Measurements from ENCODE around the gene CARS2.
"Not testable (repeated sequence)": the region's sequence is repeated elsewhere in the genome, so short reads cannot be mapped to it uniquely, and the experiment has no call there.

Gene CARS2

DNA sequence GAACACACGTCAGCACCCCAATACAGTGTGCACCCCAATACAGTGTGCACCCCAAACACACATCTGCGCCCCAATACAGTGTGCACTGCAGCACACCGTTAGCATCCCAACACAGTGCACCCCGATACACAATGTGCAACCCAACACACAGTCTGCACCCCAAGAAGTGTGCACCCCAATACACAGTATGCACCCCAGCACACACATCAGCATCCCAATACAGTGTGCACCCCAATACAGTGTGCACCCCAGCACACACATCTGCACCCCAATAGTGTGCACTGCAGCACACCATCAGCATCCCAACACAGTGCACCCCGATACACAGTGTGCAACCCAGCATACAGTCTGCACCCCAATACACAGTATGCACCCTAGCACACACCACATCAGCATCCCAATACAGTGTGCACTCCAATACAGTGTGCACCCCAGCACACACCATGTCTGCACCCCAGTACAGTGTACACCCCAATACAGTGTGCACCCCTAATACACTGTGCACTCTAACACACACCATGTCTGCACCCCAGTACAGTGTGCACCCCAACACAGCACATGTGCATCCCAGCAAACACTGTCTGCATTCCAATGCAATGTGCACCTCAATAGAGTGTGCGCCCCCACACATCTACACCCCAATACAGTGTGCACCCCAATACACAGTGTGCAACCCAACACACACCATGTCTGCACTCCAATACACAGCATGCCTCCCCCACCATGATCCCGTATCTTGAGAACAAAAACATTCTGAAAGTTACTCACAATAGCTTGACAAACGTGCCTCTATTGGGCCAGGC, 855 bp upstream of the CARS2 start:
- no peak for DNase-seq (ENCODE audit: low read depth)

DNA sequence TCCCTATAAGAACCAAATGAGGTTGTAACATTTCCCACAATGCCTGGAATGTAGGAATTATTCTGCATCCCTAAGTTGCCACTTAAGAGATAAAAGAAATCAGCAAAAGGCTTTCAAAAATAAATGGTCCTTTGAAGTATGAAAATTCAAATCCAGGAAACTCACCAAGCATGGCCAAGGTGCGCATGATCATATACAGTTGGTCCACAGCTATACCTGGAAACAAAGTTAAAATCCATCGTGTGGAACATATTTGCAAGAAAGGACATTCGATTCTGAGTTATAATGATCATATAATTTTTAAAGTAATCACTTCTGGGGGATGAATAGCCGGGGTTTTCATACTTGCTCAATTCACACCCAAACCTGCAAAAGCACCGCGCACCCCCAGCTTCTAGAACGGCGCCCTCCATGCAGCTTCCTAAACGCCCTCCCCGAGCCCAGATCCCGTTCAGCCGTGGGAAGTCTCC, 525 bp downstream of the CARS2 start:
- DNase-seq (ENCODE audit: low read depth) = no peak

DNA sequence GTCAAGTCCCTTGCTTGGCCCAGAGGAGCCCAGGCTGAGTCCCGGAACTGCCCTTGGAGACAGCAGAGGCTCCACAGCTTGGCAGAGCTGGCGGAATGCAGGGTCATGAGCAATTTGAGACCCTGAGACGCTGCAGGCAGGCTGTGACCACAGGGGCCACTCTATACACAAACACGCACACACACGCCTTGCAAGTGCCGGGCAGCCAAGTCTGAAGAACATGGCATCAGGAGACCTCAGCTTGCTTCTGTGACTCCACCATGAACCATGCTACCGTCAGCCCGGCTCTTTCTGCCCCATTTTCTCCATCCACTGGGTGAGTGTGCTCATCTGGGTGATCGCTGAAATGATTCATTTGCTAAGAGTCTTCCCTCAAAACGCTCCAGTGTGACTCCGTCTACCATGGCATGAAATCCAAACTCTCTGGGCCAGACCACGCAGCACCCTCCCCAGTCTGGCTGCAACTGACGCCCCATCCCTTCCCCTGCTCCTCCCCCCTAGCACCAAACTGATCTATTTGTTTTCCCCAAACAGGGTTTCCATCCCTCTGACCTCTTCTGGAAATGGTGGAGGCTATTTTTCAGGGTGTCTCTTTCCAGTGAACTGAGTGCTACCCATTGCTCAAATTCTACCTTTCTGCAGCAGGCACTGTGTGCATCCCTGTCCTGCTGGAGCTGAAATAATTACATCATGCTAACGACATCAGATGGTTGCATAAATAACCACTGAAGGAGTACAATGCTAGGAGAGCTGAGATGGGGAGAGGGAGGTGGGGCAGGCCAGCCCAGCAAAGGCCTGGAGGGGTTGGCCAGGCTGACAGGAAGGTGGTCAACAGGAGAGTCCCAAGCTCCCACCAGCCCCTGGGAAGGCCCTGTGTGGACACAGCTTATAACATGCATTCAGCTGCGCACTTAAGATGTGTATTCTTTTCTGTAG, 3.1 kb downstream of the CARS2 start:
- no peak for DNase-seq (ENCODE audit: low read depth)

DNA sequence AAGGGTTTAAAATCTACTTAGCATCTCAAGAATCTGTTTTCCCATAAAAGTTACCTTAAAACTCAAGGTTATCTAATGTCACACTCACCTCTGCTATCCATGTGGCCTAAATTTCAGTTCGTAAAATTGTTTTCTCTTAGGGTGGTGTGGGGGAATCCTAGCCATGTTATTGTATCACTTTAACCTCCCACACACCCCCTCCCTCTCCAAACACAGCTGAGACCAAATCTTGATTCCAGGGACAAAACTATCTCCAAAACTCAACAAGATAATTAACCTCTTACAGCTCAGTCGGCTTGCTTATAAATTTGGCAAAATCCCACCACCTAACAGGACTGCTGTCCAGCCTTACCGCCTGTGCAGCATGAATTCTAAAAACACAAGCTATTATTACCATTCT, 3.8 kb downstream of the CARS2 start:
- DNase-seq (ENCODE audit: low read depth) = no peak

DNA sequence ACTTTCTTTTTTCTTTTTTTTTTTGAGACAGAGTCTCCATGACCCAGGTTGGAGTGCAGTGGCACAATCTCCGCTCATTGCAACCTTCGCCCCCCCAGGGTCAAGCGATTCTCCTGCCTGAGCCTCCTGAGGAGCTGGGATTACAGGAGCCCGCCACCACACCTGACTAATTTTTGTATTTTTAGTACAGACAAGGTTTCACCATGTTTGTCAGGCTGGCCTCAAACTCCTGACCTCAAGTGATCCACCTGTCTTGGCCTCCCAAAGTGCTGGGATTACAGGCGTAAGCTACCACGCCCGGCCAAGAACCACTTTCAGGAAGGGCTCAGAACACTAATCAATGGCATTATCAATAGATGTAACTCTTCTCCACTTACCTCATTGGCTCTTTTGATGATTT, 4.9 kb downstream of the CARS2 start:
- DNase-seq (ENCODE audit: low read depth) = not testable (repeated sequence)

DNA sequence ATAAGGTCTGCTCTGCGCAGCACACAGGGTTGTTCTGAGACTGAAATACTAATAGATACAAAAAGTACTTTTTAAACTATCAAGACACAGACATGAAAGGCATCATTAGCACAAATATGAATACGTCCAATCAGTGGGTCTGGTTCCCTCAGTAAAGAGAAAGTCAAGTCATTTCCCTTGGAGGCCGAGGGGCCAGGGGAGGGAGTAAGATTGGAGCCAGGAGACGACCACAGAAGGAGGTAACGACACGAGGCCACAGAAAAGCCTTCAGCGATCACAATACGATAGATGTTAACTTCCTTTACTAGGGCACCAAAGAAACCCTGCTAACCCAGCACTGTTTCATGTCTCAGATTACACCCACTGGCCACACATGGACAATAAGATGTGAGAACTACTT, 5.3 kb downstream of the CARS2 start:
- DNase-seq (ENCODE audit: low read depth) = no peak

DNA sequence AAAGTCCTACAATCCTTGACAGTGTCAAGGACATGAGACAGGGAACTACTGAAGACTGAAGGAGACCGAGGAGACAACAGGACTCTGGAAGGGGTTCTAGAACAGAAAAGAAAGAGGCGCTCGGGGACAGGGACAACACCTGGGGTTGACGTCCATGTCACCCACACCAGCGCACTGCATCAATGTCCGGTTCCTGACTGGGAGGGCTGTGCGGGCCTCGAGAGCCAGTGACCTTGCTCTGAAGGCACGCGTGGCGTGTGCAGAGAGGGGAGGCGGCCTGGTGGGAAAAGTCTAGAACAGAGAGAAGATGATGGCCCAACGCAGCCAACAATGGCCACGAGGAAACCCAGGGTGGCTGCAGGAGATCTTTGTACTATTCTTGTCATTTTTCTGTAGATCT, 5.7 kb downstream of the CARS2 start:
- no peak for DNase-seq (ENCODE audit: low read depth)

DNA sequence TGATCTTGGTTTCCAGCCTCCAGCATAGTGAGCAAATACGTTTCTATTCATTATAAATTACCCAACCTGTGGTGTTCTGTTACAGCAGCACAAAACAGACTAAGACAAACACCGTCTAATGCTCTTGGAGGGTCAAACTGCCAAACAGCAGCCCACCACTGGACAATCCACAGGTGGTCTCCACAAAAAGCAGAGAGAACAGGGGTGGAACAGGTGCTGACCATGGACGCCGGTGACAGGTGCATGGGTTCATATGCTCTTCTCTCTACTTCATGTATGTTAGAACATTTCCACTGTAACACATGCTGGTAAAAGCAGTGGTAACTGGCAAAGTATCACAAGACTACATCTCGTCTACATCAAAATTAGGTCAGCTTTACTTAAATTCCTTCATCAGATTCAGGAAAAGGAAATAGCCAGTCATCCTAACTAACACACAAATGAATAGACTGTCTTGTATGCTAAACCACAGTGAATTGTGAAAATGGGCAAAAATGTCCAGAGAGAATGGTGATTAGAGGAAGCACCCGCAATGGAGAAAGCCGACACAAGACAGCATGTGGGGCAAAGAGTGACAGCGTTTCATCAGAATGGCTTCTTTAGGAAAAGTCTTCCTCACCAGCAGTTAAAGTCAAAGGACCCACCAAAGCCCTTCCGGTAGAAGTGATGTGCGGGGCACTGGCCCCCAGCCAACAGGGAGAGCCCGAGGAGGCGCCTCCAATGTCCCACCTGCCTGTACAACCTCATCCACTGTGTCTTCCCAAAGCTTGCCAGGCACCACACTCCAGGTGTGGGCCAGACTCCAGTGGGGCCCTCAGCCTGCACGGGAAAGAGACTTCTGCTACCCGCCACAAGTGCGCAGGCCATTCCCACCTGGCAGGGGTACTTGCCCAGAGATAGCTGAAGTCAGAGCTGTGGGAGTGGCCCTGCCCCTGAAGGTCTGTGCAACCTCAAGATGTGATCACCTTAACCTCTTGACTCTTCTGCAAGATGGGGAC, 6.5 kb downstream of the CARS2 start:
- DNase-seq (ENCODE audit: low read depth) = no peak

DNA sequence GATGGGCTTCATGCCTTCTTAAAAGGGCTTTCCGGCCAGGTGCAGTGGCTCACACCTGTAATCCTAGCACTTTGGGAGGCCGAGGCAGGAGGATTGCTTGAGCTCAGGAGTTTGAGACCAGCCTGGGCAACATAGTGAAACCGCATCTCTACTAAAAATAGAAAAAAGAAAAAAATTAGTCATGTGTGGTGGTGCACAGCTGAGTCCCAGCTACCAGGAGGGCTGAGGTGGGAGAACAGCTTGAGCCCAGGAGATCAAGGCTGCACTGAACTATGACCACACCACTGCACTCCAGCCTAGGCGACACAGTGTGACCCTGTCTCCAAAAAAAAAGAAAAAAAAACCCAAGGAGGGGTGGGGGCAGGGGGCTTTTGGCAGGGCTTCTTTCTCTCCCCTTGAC, 7.2 kb downstream of the CARS2 start:
- DNase-seq (ENCODE audit: low read depth) = no peak

DNA sequence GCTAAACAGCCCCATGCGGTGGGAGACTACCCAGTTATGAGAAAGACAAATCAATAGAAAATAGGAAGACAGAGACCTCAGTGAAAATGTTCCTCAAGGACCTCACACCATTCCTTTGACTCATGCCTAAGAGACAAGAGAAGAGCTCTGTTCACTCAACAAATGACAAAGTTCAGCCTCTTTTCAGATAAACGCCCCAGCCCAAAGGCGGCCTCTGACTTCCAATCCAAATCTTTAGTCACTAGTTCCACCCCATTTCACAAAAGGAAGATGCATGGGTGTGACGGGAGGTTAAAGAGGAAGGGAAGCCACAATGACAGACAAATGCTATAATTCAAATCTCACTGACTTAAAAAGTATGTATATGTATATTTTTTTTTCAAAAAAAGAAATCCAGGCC, 8.1 kb downstream of the CARS2 start:
- no peak for DNase-seq (ENCODE audit: low read depth)

DNA sequence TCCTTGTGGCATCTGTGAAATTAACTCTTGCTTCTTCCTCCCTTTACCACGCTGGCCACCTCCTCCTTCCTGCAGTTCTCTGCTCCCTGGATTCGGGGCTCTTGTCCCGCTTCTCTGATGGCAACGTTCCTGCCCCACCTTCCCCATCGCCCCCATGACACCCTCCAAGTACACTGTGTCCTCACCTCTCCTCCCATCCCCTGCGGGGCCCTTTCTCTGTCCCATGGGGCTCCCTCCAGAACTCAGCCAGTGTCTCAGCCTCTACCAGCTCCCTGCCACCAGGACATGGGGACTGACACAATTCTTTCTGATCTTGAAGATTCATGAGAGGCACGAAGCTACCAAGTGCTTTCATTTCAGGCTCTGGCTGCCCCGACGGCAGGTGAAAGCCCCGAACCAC, 9.1 kb downstream of the CARS2 start:
- no peak for DNase-seq (ENCODE audit: low read depth)

DNA sequence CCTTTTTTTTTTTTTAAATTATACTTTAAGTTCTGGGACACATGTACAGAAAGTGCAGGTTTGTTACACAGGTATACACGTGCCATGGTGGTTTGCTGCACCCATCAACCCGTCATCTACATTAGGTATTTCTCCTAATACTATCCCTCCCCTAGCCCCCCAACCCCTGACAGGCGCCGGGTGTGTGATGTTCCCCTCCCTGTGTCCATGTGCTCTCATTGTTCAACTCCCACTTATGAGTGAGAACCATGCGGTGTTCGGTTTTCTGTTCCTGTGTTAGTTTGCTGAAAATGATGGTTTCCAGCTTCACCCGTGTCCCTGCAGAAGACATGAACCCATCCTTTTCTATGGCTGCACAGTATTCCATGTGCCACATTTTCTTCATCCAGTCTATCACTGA, 10.1 kb downstream of the CARS2 start:
- DNase-seq (ENCODE audit: low read depth) = not testable (repeated sequence)

DNA sequence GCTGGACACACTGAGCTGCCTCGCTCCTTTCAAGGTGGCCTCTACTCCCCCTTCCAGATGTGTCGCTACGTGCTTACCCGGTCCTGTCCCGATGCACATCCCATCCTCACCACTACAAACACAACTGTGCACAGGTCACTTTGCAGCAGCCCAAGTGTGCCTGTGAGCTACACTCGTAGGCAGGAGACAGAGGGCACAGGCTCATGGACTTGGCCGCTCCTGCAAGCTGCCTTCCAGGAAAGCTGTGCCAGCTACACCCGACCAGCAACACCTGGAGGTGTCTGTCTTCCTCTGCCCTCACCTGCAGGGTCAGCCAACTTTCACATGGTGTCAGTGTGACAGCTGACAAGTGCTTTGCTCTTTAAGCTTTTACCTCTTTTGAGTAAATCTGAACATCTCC, 15.4 kb downstream of the CARS2 start:
- no peak for DNase-seq (ENCODE audit: low read depth)

DNA sequence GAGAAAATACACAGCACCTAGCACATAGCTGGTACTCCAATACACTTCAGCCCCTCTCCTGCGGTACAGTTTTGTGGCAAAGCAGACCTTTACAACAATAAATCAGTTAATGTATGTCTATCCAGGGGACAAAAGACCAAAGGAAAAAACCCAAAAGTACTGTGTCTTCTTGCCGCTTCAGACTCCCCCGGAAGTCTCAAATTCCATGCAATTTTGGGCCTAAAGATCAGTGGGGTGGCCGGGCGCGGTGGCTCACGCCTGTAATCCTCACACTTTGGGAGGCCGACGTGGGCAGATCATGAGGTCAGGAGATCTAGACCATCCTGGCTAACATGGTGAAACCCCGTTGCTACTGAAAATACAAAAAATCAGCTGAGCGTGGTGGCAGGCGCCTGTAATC, 16.2 kb downstream of the CARS2 start:
- DNase-seq (ENCODE audit: low read depth) = no peak

DNA sequence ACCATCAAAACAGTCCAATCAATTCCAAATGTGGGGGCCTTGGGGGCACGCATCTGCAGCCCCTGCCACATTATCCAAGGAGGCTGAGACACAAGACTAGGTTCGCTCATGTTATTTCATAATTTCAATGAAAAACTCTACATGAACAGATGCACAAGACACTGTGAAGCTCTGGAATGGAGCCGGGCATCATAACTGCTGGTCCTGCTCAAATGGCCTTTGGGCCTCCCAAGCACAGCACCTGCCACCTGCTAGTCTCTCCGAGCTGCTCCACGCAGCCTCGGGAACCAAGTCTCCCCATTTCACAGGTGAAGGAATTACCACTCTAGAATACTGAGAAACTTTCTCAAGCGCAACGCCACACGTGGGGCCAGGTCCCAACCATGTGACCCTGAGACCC, 16.9 kb downstream of the CARS2 start:
- no peak for DNase-seq (ENCODE audit: low read depth)

DNA sequence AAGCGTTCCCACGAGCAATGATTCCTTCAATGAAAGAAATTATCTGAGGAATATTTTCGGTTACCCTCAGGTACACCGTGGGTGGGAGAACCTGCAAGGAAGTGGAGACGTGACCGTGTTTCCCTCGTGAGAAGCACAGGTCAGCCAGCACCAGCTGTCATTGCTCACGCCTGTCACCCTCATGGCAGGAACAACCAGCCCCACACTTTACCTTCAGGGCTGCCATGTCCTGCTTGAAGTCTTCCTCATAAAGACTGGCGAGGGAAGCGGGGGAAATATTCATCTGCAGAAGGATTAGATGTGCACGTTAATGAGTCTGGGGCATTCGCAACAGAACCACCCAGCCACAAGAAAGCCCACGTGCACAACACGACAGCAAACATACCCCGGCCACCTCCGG, 18.2 kb downstream of the CARS2 start:
- no peak for DNase-seq (ENCODE audit: low read depth)

DNA sequence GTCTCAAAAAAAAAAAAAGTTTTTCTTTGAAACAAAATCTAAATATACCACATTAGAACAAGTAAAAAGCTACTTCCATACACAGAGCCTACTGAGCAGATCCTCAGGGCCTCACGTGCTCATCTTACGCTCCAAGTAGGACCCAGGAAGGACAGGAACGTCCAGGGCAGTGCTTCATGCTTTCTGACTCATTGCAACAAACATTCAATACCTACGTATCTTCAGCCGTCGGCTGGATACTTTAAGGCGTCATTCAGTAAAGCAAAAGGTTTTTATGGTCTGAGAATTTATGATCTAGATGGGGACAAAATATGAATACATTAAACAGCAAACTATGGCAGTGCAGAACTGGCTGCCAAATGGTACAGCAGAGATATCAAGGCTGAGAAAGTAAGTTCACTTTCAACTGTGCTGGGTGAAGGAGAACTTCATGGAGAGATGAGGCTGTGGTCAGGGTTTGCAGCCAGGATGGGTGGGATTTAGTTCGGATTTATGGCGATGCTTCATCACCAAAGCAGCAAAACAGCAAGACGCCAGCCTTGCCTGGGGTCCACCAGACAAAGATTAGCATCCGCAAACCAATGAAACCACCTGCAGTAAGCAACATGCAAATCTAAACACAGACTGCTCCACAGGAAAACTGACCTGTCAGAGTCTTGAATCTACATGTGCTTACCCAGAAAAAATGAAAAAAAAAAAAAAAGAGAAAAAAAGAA, 20.5 kb downstream of the CARS2 start:
- DNase-seq (ENCODE audit: low read depth) = no peak

DNA sequence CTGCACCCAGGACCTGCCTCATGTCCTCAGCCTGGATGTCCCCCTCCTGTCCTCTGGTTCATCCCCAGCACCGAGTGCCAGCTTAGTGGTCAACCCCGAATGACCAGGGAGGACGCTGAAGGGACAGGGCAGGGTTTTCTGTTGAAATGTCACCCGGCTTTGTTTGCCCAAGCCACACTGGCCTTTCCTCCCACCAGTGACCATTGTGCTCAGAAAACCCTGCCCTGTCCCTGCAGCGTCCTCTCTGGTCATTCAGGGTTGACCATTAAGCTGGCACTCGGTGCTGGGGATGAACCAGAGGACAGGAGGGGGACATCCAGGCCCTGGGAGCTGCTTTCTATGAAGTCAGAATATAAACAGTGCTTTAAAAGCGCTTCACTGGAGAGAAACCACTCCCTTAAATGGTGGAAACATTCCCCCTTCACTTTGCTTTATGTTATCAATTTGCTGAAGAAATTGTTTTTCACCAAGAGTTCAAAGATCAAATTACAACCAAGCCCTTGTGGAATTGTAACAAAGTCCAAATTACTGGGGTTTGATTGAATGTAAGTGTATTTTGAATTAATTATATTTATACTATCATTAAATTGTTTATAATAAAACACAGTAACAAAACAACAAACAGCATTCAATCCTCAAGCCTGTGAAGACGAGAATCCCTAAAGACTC, 21.4 kb downstream of the CARS2 start:
- no peak for DNase-seq (ENCODE audit: low read depth)

DNA sequence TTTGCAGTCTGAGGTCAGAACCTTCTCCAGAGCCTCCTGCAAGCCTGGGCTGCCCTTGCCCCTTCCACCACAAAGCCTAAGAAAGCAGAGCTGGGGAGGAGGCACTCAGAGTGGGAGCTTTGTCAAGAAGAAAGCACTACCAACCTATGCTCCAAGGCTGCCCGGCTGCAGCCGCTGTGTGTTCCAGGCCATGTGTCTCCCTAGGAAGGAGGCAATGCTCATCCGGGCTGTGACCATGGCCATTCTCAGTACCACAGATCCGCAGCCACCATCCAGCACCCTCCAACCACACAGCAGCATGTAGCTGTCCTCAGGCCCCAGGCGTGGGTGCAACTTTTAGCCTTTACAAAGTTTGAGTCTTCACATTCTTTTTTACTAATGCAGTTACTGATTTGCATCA, 22.0 kb downstream of the CARS2 start:
- DNase-seq (ENCODE audit: low read depth) = no peak

DNA sequence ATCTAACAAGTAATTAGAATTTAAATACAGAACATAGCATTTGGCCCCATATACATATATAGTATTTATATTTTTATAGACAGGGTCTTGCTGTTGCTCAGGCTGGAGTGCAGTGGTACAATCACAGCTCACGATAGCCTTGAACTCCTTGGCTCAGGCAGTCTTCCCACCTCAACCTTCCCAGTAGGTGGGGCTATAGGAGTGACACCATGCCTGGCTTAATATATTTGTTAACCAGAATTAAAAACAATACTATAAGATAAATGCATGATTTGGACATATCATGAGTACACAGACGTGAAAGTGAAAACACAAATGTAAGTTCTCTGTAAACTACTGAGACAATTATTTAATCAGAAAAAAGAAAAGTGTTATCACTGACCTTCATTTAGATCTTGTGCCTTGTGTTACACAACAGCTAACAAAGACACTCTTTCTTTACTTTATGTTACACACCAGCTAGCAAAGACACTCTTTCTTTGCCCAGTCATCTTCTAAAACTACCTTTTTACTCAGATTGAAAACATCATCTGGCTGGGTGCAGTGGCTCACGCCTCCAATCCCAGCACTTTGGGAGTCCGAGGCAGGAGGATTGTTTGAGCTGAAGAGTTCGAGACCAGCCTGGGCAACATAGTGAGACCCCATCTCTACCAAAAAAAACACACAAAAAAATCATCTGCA, 22.6 kb downstream of the CARS2 start:
- no peak for DNase-seq (ENCODE audit: low read depth)

Data from HS-27A (cell line).